Effector CD4-positive, alpha-beta T cell (primary cell): Measurements from ENCODE around the gene ITSN1.
"Not testable (repeated sequence)": the region's sequence is repeated elsewhere in the genome, so short reads cannot be mapped to it uniquely, and the experiment has no call there.

Experiments
- DNase-seq: peaks from one replicate; pipeline ENCODE4 v3.0.0-alpha.2; 2020

The ITSN1 gene

DNA sequence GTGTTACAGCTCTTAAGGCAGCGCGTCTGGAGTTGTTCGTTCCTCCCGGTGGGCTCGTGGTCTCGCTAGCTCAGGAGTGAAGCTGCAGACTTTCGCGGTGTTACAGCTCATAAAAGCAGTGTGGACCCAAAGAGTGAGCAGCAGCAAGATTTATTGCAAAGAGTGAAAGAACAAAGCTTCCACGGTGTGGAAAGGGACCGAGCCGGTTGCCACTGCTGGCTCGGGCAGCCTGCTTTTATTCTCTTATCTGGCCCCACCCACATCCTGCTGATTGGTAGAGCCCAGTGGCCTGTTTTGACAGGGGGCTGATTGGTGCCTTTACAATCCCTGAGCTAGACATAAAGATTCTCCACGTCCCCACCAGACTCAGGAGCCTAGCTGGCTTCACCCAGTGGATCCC, 225.6 kb downstream of the ITSN1 start:
- DNase-seq = not testable (repeated sequence)

- DNase-seq = no peak
Observed at GRCh38 chr21:33869873-33870272, 227.6 kb downstream of the ITSN1 start.

DNA sequence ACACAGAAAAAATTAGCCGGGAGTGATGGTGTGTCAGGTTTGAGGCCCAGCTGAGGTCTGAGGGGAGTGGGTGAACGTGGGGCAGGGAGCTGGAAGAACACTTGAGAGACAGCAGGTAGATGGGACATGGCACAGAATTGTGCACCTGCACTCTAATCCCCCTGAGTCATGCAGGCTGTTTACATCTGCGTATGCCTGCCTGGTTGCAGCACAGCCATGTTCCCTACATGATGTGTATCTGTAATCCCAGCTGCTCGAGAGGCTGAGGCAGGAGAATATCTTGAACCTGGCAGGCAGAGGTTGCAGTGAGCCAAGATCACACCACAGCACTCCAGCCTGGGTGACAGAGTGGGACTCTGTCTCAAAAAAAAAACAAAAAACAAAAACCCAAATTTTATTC, 228.5 kb downstream of the ITSN1 start:
- DNase-seq = no peak

- no peak for DNase-seq
Observed at GRCh38 chr21:33871171-33871570, 228.9 kb downstream of the ITSN1 start.

DNA sequence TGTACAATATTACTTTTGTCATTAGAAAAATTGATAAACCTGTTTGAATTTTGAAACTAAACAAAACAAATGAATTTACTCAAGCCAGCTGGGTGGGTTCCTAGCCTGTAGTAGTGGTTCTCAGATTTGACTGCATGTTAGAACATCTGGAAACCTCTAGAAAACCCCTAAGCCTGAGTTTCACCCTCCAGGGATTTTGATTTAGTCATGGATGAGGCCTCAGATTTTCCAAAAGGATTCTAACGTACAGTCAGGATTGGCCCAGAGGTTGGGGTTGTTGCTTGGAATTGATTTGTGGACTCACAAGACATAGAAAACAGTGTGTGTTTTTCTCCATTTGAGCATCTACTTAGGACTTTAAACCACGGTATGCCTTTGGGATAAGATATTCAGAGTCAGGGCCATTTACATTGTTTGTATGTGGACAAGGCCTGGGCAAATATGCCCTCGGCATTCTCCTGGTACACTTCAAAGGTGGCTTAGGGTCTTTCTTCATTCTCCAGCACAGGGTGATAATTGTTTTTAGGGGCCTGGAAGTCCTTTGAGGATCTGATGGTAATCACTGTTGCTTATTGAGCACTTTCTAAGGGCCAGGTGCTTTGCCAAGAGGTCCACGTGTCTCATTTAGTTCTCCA, 230.7 kb downstream of the ITSN1 start:
- DNase-seq = no peak

GRCh38 chr21:33874161-33874560, 231.9 kb downstream of the ITSN1 start:
- no peak for DNase-seq

DNA sequence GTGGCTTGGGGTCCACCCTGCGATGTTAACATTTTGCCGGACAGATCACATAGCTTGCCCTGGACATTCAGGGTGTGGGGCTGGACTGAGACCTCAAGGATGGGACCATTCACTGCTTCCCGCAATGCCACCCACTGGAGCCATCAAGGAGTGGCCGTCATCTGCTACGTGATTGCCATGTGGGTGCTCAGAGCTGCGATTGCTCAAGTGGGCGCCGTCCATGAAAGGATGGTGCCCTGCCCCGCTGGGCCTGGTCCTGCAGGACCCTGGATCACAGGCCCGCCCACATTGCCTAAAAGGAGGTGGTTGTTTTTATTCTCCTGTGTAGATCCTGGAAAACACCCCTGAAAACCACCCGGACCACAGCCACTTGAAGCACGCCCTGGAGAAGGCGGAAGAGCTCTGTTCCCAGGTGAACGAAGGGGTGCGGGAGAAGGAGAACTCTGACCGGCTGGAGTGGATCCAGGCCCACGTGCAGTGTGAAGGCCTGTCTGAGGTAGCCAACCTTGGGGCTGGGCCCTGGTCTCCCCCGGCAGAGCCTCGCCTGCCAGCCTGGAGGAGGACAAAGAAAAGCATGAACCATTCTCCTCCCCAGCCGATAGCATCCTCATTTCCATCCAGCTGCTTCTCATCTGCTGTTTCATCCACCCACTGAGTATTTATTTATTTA, 232.9 kb downstream of the ITSN1 start:
- no peak for DNase-seq

DNA sequence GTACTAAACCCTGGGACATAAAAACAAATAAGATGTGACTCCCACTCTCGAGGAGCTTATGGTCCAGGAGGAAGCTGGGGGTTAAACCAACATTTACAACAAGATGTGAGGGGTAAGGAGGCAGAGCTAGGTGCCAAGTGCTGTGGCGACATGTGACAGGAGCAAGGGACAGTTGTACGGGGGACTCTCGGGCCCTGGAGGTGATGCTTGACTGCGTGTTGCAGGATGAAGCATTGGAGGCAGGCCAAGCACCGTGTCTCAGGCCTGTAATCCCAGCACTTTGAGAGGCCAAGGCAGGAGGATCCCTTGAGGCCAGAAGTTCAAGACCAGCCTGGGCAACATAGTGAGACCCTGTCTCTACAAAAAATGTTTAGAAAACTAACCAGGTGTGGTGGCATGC, 236.5 kb downstream of the ITSN1 start:
- DNase-seq = no peak

- no peak for DNase-seq
Observed at GRCh38 chr21:33880626-33881025, 238.3 kb downstream of the ITSN1 start.

- no peak for DNase-seq
Observed at GRCh38 chr21:33881689-33882440, 239.6 kb downstream of the ITSN1 start.

DNA sequence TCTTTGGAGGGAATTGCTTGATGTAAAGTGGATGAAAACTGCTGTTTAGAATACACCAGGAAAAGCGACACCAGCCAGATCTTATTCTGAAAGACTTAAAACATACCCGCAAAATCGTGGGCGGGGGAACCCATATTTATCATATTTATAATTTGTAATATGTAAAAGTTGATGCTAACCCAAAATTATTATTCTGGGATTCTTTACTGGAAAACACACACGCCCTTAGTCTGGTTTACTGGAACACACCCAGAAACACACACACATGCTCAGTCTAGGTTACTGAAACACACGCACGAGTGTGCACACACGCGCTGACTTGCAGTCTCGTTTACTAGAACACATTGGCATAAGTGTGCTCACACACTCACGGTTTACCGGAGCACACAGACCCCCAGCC, 240.8 kb downstream of the ITSN1 start:
- no peak for DNase-seq

GRCh38 chr21:33884376-33885171, 242.3 kb downstream of the ITSN1 start:
- no peak for DNase-seq

DNA sequence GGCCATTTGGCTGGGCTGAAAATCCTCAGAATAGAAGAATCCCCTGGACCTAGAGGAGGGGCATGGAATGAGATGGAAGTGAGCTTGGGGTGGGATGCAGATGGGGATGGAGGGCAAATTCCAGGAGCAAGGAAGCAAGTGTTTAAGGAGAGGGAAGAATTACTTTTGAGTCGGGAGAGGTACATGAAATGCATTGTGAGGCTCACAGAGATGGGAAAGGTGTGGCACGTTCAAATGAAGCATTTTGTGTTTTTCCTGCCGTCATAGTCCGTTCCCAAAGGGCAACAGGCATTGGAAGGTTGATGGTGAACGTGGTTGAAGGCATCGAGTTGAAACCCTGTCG, 242.8 kb downstream of the ITSN1 start:
- DNase-seq = no peak

GRCh38 chr21:33886321-33886720, 244.0 kb downstream of the ITSN1 start:
- no peak for DNase-seq

DNA sequence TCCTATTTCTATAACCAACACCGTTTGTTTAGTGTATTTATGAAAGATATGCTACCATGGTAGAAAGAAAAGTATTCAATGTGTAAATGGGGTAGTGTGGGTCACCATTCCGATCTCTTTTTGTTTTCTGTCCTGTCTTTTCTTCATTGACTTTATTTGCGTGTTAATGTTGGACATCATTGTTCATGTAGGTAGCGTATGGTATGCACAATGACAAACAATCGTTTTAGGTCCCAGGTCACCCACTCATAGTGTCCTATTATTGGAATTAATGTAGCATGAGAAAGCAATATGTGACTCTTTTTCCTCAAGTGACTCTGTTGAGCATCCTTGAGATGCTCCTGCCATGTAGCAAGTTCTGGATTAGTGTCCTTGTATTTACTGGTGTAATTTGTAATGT, 247.9 kb downstream of the ITSN1 start:
- DNase-seq = no peak

GRCh38 chr21:33892853-33893252, 250.6 kb downstream of the ITSN1 start:
- no peak for DNase-seq

DNA sequence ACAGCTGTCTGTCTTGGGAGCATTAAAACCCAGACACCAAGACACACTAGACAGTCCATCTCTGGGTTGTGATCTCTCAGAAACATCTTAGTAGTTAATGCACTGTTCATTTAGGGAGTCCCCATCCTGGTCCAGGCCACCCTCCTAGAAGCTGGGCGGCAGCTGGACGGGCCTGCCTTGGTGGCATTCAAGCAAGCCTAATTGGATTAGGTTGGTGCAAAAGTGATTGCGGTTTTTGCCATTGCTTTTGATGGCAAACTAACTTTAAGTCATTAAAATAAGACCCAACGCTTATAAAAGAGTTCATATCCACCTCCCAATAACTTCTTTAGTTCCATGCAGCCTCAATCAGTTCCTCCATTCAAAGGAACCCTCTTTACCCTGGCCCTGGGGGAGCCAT, 251.6 kb downstream of the ITSN1 start:
- no peak for DNase-seq

GRCh38 chr21:33894736-33895288, 252.5 kb downstream of the ITSN1 start:
- DNase-seq = peak; percentile 22

GRCh38 chr21:33895356-33895755, 253.1 kb downstream of the ITSN1 start:
- no peak for DNase-seq

DNA sequence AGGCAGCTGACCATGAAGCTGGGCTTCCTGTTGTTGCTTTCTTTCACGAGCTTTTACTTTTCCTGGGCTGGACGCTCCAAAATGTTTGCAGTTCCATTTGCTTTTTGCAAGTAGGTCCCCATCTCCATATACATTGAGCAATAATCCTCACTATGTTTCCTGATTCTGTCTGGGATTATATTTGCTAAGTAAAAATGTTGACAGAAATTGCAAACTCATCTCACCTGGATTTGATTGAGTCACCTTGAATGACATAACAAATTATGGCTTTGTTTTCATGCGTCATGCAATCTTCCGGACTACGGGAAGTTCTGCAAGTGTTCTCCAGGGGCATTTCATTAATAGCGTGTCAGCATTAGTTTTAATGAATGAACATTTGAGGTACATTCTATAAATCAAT, 254.4 kb downstream of the ITSN1 start:
- DNase-seq = no peak

- no peak for DNase-seq
Observed at GRCh38 chr21:33897098-33897497, 254.8 kb downstream of the ITSN1 start.

DNA sequence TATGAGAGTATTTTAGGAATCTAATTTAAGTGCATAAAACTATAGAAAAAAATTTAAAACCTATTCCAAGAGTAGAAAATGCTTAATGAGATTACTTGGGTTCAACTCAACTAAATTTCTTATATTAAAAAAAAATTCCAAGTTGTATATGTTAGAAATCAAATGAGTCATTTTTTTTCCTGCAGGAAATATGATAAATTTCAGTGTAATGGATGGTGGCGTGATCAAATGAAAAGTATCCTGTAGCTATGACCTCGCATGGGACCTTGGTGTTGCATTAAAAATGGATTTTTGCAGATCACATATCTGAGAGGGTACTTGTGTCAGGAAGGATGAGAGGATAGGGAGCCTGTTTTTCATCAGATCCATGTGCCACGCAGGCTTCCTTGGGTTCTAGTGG, 255.4 kb downstream of the ITSN1 start:
- no peak for DNase-seq

DNA sequence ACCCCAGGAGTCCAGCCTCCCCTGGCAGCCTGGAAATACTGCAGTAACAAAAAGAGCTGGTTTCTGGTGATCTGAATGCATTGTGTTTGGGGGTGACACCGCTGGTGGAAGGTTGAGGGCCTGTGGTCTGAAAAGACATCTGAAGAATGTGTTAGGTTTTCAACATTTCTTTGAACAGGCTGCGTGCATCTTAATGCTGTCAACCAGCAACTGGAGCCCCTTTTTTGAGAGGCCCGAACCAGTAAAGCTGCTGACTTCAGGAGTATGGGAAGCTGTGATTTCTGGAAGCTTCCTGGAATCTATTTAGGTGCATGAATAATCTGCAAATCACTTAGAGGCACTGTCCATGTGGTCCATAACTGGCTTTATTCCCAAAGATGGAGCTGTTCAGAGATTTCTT, 256.3 kb downstream of the ITSN1 start:
- DNase-seq = no peak
